K562 (cell line): ENCODE data around the gene GPR176. TPM values are rescaled to one million over a fixed set of nuclear protein-coding genes. Genes with fewer than 3 reads are reported as not detected.

Source experiments
- CBFA2T2 ChIP-seq: fragments of 450-650 bp; conservative IDR thresholded peaks from 2 replicates; pipeline ENCODE4 v1.6.1; 2017; ENCODE audit warnings: mild to moderate bottlenecking
- CHD2 ChIP-seq: IDR thresholded peaks from 2 replicates; pipeline ENCODE4 v1.6.1; 2011; ENCODE audit warnings: low read depth, low read length
- CTBP1 ChIP-seq: fragments of 450-650 bp; IDR thresholded peaks from 2 replicates; pipeline ENCODE4 v1.6.1; 2016; ENCODE audit warnings: borderline replicate concordance
- DPF2 ChIP-seq: fragments of 450-650 bp; IDR thresholded peaks from 2 replicates; pipeline ENCODE4 v1.6.1; 2016
- EGR1 ChIP-seq: fragments of 450-650 bp; conservative IDR thresholded peaks from 2 replicates; pipeline ENCODE4 v1.6.1; 2017; ENCODE audit warnings: mild to moderate bottlenecking
- ESRRB ChIP-seq: fragments of 250-450 bp; sonication (Bioruptor Pico); IDR thresholded peaks from 2 replicates; pipeline ENCODE4 v1.5.0; 2020; ENCODE audit warnings: mild to moderate bottlenecking, moderate library complexity, borderline replicate concordance
- FOXM1 ChIP-seq, 2 experiments: fragments of 450-650 bp in 1 of 2; sonication (generic) in 1 of 2; formaldehyde crosslinking in 1 of 2; IDR thresholded peaks; 2 replicates each; pipeline versions ENCODE4 v1.6.1 to v1.9.0; 2017 to 2022; ENCODE audit warnings: low read depth in 2 of 2, mild to moderate bottlenecking in 2 of 2, missing genetic modification reagents in 1 of 2, moderate library complexity in 1 of 2
- GTF2F1 ChIP-seq: IDR thresholded peaks from 2 replicates; pipeline ENCODE4 v1.6.1; 2011; ENCODE audit warnings: low read depth, low read length, improper control_type of control experiment
- KLF16 ChIP-seq: IDR thresholded peaks from 2 replicates; pipeline ENCODE4 v1.6.1; 2016; ENCODE audit warnings: antibody characterized with exemption
- NFE2 ChIP-seq: IDR thresholded peaks from 2 replicates; pipeline ENCODE4 v1.6.1; 2014; ENCODE audit warnings: antibody characterized with exemption, low read depth
- NR1H2 ChIP-seq: sonication (generic); formaldehyde crosslinking; IDR thresholded peaks from 2 replicates; pipeline ENCODE4 v1.4.0; 2020; ENCODE audit warnings: mild to moderate bottlenecking, missing genetic modification reagents
- NR2C1 ChIP-seq, 2 experiments: fragments of 450-650 bp; IDR thresholded peaks; 2 replicates each; pipeline ENCODE4 v1.6.1; 2017; ENCODE audit warnings: mild to moderate bottlenecking in 2 of 2, antibody characterized with exemption in 1 of 2, inconsistent platforms in 1 of 2, missing compliant biosample characterization in 1 of 2, missing genetic modification characterization in 1 of 2
- PHB2 ChIP-seq: fragments of 450-650 bp; IDR thresholded peaks from 2 replicates; pipeline ENCODE4 v1.6.1; 2017; ENCODE audit warnings: low read depth
- PRMT5 ChIP-seq: sonication (generic); formaldehyde crosslinking; IDR thresholded peaks from 2 replicates; pipeline ENCODE4 v1.5.0; 2020; ENCODE audit warnings: missing genetic modification reagents
- RFX5 ChIP-seq: IDR thresholded peaks from 2 replicates; pipeline ENCODE4 v1.6.1; 2011; ENCODE audit warnings: low read depth, mild to moderate bottlenecking, improper control_type of control experiment, low read length
- TCF7 ChIP-seq: sonication (generic); IDR thresholded peaks from 2 replicates; pipeline ENCODE4 v1.6.1; 2016; ENCODE audit warnings: antibody characterized with exemption, borderline replicate concordance
- TOE1 ChIP-seq, 2 experiments: fragments of 450-650 bp in 1 of 2; sonication (generic) in 1 of 2; formaldehyde crosslinking in 1 of 2; IDR thresholded peaks; 2 replicates each; pipeline versions ENCODE4 v1.7.1 to v1.8.0; 2016 to 2022; ENCODE audit warnings: borderline replicate concordance in 2 of 2, mild to moderate bottlenecking in 2 of 2, antibody characterized with exemption in 1 of 2, inconsistent platforms in 1 of 2, low read depth in 1 of 2, missing genetic modification reagents in 1 of 2, moderate library complexity in 1 of 2
- polyA plus RNA-seq, 8 experiments: library from polyadenylated mRNA; depleted of rRNA in 4 of 8; stranded (reverse) in 5 of 8; unstranded in 3 of 8; fragments of >200 nt; fragmentation: Nextera tagmentation in 2 of 8; fragmentation: Illumina TruSeq in 1 of 8; extraction: Ambion mirVana in 2 of 8; extraction: Trizol in 1 of 8; gene quantifications; 2 replicates each; pipeline versions ENCODE4 v1.2.1 to v1.2.3, GENCODE V29; 2011 to 2014; ENCODE audit warnings: inconsistent platforms in 1 of 8, missing spikeins in 1 of 8
- total RNA-seq, 7 experiments: library from RNA; depleted of rRNA in 6 of 7; stranded (reverse); fragments of >200 nt in 6 of 7; fragmentation: Illumina TruSeq in 2 of 7; extraction: Trizol in 2 of 7; gene quantifications; 2 replicates each; pipeline versions ENCODE4 v1.2.1 to v1.2.3, GENCODE V29; 2011 to 2021; ENCODE audit warnings: low replicate concordance in 1 of 7
- TF ChIP-seq, protein P1 (sequence below): fragments of 450-650 bp; IDR thresholded peaks from 2 replicates; pipeline ENCODE4 v1.6.1; 2017; ENCODE audit warnings: antibody characterized with exemption
- TF ChIP-seq, protein P2 (sequence below): fragments of 450-650 bp; IDR thresholded peaks from 2 replicates; pipeline ENCODE4 v1.6.1; 2018; ENCODE audit warnings: mild to moderate bottlenecking, low read depth; ENCODE audit not compliant: partially characterized antibody
- TF ChIP-seq, protein P3 (sequence below): IDR thresholded peaks from 2 replicates; pipeline ENCODE4 v1.6.1; 2011; ENCODE audit not compliant: insufficient read length; ENCODE audit errors: extremely low read depth
- TF ChIP-seq, protein P4 (sequence below): fragments of 450-650 bp; IDR thresholded peaks from 2 replicates; pipeline ENCODE4 v1.7.1; 2018; ENCODE audit warnings: mild to moderate bottlenecking, low read depth; ENCODE audit not compliant: partially characterized antibody

The GPR176 gene
- total and polyA plus RNA-seq, 9 of the 15 experiments (the other 6 are each of a cell fraction or from before 2014, with no cell fraction given): 0.03 to 1.2 (median 0.76) TPM

DNA sequence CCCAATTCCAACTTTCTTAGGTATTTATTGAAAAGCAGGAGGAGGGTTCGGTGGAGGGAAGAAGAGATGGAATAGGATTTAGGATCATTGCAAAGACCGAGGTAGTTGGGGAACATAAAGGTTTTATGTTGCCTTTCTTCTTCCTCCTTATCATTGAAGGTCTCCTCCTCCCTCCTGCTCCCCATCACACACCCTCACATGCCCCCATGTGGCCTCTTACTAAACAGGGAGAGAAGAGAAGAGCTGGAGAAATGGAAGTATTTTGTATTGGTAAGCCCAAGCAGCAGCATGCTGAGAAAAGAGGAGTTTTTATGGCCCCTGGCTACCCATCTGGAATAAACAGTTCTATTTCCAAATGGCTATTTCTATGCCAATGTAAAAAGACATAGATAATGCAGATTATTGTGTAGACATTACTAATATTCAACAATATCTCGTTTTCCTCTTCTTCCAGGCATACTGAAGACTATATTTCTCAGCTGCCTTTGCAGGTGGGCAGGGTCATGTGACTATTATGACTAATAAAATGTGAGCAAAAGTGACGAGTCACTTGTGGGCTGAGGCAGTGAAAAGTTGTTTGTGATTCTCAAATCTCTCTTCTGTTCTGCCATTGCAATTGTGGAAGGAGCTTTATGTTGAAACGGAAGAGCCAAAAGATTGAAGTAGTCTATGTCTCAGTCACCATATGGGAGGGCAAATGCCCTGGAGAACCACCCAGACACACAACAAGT lies 5.2 kb upstream of the GPR176 start (continued):
- TF ChIP-seq PRMT5 (no peak), EGR1 (0 out of 2 replicates have a peak, but pooled peaks have one; percentile 3), FOXM1 (IDR thresholded peaks at IDR 0.05; ENCODE audit: low read depth) (no peak), FOXM1 (CRISPR knock-in tag; IDR thresholded peaks at IDR 0.05; ENCODE audit: low read depth) (no peak), NR2C1 (IDR thresholded peaks at IDR 0.05) (no peak), NR2C1 (tag; IDR thresholded peaks at IDR 0.05) (no peak), GTF2F1 (no peak), CTBP1 (peak; percentile 23; the same call in 1 of the 2 replicates), TOE1 (IDR thresholded peaks at IDR 0.05; ENCODE audit: borderline replicate concordance) (peak; percentile 91), TOE1 (CRISPR knock-in tag; IDR thresholded peaks at IDR 0.05; ENCODE audit: borderline replicate concordance, low read depth) (no peak), CBFA2T2 (peak; percentile 31; the same call in 1 of the 2 replicates), DPF2 (peak; percentile 32), ESRRB (CRISPR knock-in tag) (no peak), TCF7 (no peak), RFX5 (no peak), CHD2 (no peak), KLF16 (peak; percentile 10; the same call in 1 of the 2 replicates), NFE2 (peak; percentile 81), NR1H2 (CRISPR knock-in tag) (no peak), PHB2 (no peak)
- TF ChIP-seq, protein P1, sequence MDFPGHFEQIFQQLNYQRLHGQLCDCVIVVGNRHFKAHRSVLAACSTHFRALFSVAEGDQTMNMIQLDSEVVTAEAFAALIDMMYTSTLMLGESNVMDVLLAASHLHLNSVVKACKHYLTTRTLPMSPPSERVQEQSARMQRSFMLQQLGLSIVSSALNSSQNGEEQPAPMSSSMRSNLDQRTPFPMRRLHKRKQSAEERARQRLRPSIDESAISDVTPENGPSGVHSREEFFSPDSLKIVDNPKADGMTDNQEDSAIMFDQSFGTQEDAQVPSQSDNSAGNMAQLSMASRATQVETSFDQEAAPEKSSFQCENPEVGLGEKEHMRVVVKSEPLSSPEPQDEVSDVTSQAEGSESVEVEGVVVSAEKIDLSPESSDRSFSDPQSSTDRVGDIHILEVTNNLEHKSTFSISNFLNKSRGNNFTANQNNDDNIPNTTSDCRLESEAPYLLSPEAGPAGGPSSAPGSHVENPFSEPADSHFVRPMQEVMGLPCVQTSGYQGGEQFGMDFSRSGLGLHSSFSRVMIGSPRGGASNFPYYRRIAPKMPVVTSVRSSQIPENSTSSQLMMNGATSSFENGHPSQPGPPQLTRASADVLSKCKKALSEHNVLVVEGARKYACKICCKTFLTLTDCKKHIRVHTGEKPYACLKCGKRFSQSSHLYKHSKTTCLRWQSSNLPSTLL: no peak
- TF ChIP-seq, protein P2, sequence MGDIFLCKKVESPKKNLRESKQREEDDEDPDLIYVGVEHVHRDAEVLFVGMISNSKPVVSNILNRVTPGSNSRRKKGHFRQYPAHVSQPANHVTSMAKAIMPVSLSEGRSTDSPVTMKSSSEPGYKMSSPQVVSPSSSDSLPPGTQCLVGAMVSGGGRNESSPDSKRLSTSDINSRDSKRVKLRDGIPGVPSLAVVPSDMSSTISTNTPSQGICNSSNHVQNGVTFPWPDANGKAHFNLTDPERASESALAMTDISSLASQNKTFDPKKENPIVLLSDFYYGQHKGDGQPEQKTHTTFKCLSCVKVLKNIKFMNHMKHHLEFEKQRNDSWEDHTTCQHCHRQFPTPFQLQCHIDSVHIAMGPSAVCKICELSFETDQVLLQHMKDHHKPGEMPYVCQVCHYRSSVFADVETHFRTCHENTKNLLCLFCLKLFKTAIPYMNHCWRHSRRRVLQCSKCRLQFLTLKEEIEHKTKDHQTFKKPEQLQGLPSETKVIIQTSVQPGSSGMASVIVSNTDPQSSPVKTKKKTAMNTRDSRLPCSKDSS: no peak
- TF ChIP-seq, protein P3, sequence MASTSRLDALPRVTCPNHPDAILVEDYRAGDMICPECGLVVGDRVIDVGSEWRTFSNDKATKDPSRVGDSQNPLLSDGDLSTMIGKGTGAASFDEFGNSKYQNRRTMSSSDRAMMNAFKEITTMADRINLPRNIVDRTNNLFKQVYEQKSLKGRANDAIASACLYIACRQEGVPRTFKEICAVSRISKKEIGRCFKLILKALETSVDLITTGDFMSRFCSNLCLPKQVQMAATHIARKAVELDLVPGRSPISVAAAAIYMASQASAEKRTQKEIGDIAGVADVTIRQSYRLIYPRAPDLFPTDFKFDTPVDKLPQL: no peak
- TF ChIP-seq, protein P4, sequence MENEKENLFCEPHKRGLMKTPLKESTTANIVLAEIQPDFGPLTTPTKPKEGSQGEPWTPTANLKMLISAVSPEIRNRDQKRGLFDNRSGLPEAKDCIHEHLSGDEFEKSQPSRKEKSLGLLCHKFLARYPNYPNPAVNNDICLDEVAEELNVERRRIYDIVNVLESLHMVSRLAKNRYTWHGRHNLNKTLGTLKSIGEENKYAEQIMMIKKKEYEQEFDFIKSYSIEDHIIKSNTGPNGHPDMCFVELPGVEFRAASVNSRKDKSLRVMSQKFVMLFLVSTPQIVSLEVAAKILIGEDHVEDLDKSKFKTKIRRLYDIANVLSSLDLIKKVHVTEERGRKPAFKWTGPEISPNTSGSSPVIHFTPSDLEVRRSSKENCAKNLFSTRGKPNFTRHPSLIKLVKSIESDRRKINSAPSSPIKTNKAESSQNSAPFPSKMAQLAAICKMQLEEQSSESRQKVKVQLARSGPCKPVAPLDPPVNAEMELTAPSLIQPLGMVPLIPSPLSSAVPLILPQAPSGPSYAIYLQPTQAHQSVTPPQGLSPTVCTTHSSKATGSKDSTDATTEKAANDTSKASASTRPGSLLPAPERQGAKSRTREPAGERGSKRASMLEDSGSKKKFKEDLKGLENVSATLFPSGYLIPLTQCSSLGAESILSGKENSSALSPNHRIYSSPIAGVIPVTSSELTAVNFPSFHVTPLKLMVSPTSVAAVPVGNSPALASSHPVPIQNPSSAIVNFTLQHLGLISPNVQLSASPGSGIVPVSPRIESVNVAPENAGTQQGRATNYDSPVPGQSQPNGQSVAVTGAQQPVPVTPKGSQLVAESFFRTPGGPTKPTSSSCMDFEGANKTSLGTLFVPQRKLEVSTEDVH: no peak
